ENCODE results near the gene FPGT.

The FPGT gene

GRCh38 chr1:74195339-74195738 is 2.7 kb upstream of the FPGT start:
- H4K20me1 ChIP-seq (ENCODE audit: insufficient read depth, low read length, poor library complexity, severe bottlenecking) = no peaks in the 10 kb centered on the region
- no peaks in the 10 kb centered on the region for H3K9me2 ChIP-seq (replicated peaks; ENCODE audit: low read depth, low read length)
- H3K36me3 ChIP-seq (ENCODE audit: insufficient read depth, low read length) = no peaks in the 10 kb centered on the region
- H3K79me2 ChIP-seq (ENCODE audit: insufficient read depth, low read length) = no peaks in the 10 kb centered on the region
- H3K4me3 ChIP-seq (ENCODE audit: low read length, poor library complexity, severe bottlenecking) = no peak overlapping the region
- TF ChIP-seq EZH2phosphoT487 (IDR thresholded peaks at IDR 0.05; ENCODE audit: borderline replicate concordance) (no peak), CTCF (conservative IDR thresholded peaks at IDR 0.05; ENCODE audit: low read length) (no peak)
- H3K4me2 ChIP-seq (ENCODE audit: low read depth, low read length, poor library complexity, severe bottlenecking) = no peak overlapping the region
- H2AFZ ChIP-seq (ENCODE audit: low read length) = no peak overlapping the region; the same call in 1 of the 2 replicates
- H3K9ac ChIP-seq (ENCODE audit: low read depth, low read length, poor library complexity, severe bottlenecking) = no peak overlapping the region
- no peaks in the 10 kb centered on the region for H3K27me3 ChIP-seq (ENCODE audit: insufficient read depth, low read length, poor library complexity, severe bottlenecking)
- H3K4me1 ChIP-seq (ENCODE audit: insufficient read depth, low read length, poor library complexity, severe bottlenecking) = peaks cover 16% of the 10 kb centered on the region
- H3K9me3 ChIP-seq (ENCODE audit: insufficient read depth, low read depth, low read length) = no peaks in the 10 kb centered on the region
- no peaks in the 10 kb centered on the region for H3F3A ChIP-seq (ENCODE audit: low read depth)

- Histone ChIP-seq H3K4me3 (ENCODE audit: low read length, poor library complexity, severe bottlenecking) (peak overlapping the region; percentile 89), H2AFZ (ENCODE audit: low read length) (peak overlapping the region; percentile 99), H3K79me2 (ENCODE audit: insufficient read depth, low read length) (no peaks in the 10 kb centered on the region)
These were observed 787 bp upstream of the FPGT start for GRCh38 chr1:74197255-74197654.

GRCh38 chr1:74199504-74199903 is 1.5 kb downstream of the FPGT start:
- Histone ChIP-seq H3K4me2 (ENCODE audit: low read depth, low read length, poor library complexity, severe bottlenecking) (peak overlapping the region; percentile 88), H2AFZ (ENCODE audit: low read length) (no peak overlapping the region)

More at GRCh38 chr1:74197255-74197654, 787 bp upstream of the FPGT start:
- Histone ChIP-seq H3K27me3 (ENCODE audit: insufficient read depth, low read length, poor library complexity, severe bottlenecking) (no peaks in the 10 kb centered on the region), H3K4me1 (ENCODE audit: insufficient read depth, low read length, poor library complexity, severe bottlenecking) (peaks cover 16% of the 10 kb centered on the region), H3K36me3 (ENCODE audit: insufficient read depth, low read length) (no peaks in the 10 kb centered on the region), H4K20me1 (ENCODE audit: insufficient read depth, low read length, poor library complexity, severe bottlenecking) (no peaks in the 10 kb centered on the region), H3K9me2 (replicated peaks; ENCODE audit: low read depth, low read length) (no peaks in the 10 kb centered on the region), H3K4me2 (ENCODE audit: low read depth, low read length, poor library complexity, severe bottlenecking) (peak overlapping the region; percentile 88), H3K9ac (ENCODE audit: low read depth, low read length, poor library complexity, severe bottlenecking) (peak overlapping the region; percentile 80), H3F3A (ENCODE audit: low read depth) (no peaks in the 10 kb centered on the region), H3K9me3 (ENCODE audit: insufficient read depth, low read depth, low read length) (no peaks in the 10 kb centered on the region)
- TF ChIP-seq CTCF (conservative IDR thresholded peaks at IDR 0.05; ENCODE audit: low read length) (no peak), EZH2phosphoT487 (IDR thresholded peaks at IDR 0.05; ENCODE audit: borderline replicate concordance) (no peak)

More at GRCh38 chr1:74199504-74199903, 1.5 kb downstream of the FPGT start:
- Histone ChIP-seq H3K36me3 (ENCODE audit: insufficient read depth, low read length) (no peaks in the 10 kb centered on the region), H3K27me3 (ENCODE audit: insufficient read depth, low read length, poor library complexity, severe bottlenecking) (no peaks in the 10 kb centered on the region), H3F3A (ENCODE audit: low read depth) (no peaks in the 10 kb centered on the region), H4K20me1 (ENCODE audit: insufficient read depth, low read length, poor library complexity, severe bottlenecking) (no peaks in the 10 kb centered on the region), H3K9me2 (replicated peaks; ENCODE audit: low read depth, low read length) (no peaks in the 10 kb centered on the region), H3K9me3 (ENCODE audit: insufficient read depth, low read depth, low read length) (no peaks in the 10 kb centered on the region), H3K79me2 (ENCODE audit: insufficient read depth, low read length) (no peaks in the 10 kb centered on the region), H3K4me1 (ENCODE audit: insufficient read depth, low read length, poor library complexity, severe bottlenecking) (peaks cover 16% of the 10 kb centered on the region), H3K4me3 (ENCODE audit: low read length, poor library complexity, severe bottlenecking) (peak overlapping the region; percentile 89), H3K9ac (ENCODE audit: low read depth, low read length, poor library complexity, severe bottlenecking) (no peak overlapping the region)
- TF ChIP-seq EZH2phosphoT487 (IDR thresholded peaks at IDR 0.05; ENCODE audit: borderline replicate concordance) (no peak), CTCF (conservative IDR thresholded peaks at IDR 0.05; ENCODE audit: low read length) (no peak)

Data from Loucy (cell line).